HUES64 (cell line): ENCODE measurements around the gene STAT1. TPM values are rescaled to one million over a fixed set of nuclear protein-coding genes. Genes with fewer than 3 reads are reported as not detected.
A peak's percentile ranks its signal among the peaks of the same experiment; 100 is the strongest.

ENCODE experiments used
- H3K27ac ChIP-seq: 2 replicates; pipeline ENCODE4 v1.7.0; 2013; ENCODE audit warnings: low read depth, low read length, inconsistent platforms
- H3K27me3 ChIP-seq: 2 replicates; pipeline ENCODE4 v1.6.1; 2013; ENCODE audit warnings: mild to moderate bottlenecking, low read length; ENCODE audit not compliant: insufficient read depth
- H3K36me3 ChIP-seq: 2 replicates; pipeline ENCODE4 v1.6.1; 2013; ENCODE audit warnings: mild to moderate bottlenecking, low read length; ENCODE audit not compliant: insufficient read depth
- H3K4me1 ChIP-seq: 2 replicates; pipeline ENCODE4 v1.6.1; 2013; ENCODE audit warnings: mild to moderate bottlenecking, low read length, moderate library complexity; ENCODE audit not compliant: insufficient read depth
- H3K4me3 ChIP-seq: 2 replicates; pipeline ENCODE4 v1.5.1; 2013; ENCODE audit warnings: mild to moderate bottlenecking, low read length, moderate library complexity
- H3K9ac ChIP-seq: 2 replicates; pipeline ENCODE4 v1.6.1; 2013; ENCODE audit warnings: mild to moderate bottlenecking, low read depth, low read length
- H3K9me3 ChIP-seq: 2 replicates; pipeline ENCODE4 v1.6.1; 2013; ENCODE audit warnings: low read depth, low read length; ENCODE audit not compliant: insufficient read depth
- WGBS: fragments of 150-250, 120-280 bp; methylation state at CpG from one replicate; pipeline ENCODE4 v1.1.7; 2013; ENCODE audit warnings: missing lambda C conversion rate; 5-methylcytosine and 5-hydroxymethylcytosine counted together
- polyA plus RNA-seq, 2 experiments: library from polyadenylated mRNA; stranded (reverse); fragments of 50-300 nt; gene quantifications; one replicate each; pipeline ENCODE4 v1.2.3, GENCODE V29; 2013

STAT1 gene
- polyA plus RNA-seq (2013, experiment 1 of 2), result 32.8 TPM
- 37.5 TPM for polyA plus RNA-seq (2013, experiment 2 of 2)

GRCh38 chr2:191013932-191014652 lies at the start of gene STAT1:
TSS of gene STAT1 (minus strand) at chr2:191014171. CDS start at chr2:191010003, 4,168 bp downstream.
- H3K4me1 ChIP-seq, result peaks cover 5% of the 10 kb centered on the region; the same call in 1 of the 2 replicates

GRCh38 chr2:191063584-191063983 lies 49.6 kb upstream of the STAT1 start:
- no peaks in the 10 kb centered on the region for H3K27me3 ChIP-seq
- 67% methylated on average over 1 of the region's 1 CpG for WGBS
- no peaks in the 10 kb centered on the region for H3K9me3 ChIP-seq
- no peak overlapping the region for H3K27ac ChIP-seq
- H3K4me1 ChIP-seq, result peaks cover 9% of the 10 kb centered on the region; the same call in 1 of the 2 replicates
- no peaks in the 10 kb centered on the region for H3K36me3 ChIP-seq
- H3K9ac ChIP-seq, result no peak overlapping the region
- no peak overlapping the region for H3K4me3 ChIP-seq

More at GRCh38 chr2:191013932-191014652, at the start of gene STAT1:
- 2% methylated on average over 68 of the region's 68 CpGs for WGBS
- H3K4me3 ChIP-seq, result peak within 1 kb of the TSS; percentile 92
- no peaks in the 10 kb centered on the region; the same call in 1 of the 2 replicates for H3K9me3 ChIP-seq
- peak within 1 kb of the TSS; percentile 67; the same call in 1 of the 2 replicates for H3K27ac ChIP-seq
- H3K27me3 ChIP-seq, result peaks cover 43% of the 10 kb centered on the region
- peak within 1 kb of the TSS; percentile 74 for H3K9ac ChIP-seq
- peaks cover 16% of the 10 kb centered on the region for H3K36me3 ChIP-seq

- Histone ChIP-seq H3K9me3 (no peaks in the 10 kb centered on the region), H3K4me1 (peaks cover 4% of the 10 kb centered on the region; the same call in 1 of the 2 replicates), H3K4me3 (no peak overlapping the region), H3K36me3 (no peaks in the 10 kb centered on the region), H3K27ac (no peak overlapping the region), H3K9ac (no peak overlapping the region), H3K27me3 (no peaks in the 10 kb centered on the region)
- 94% methylated on average over 4 of the region's 4 CpGs for WGBS
Measured at GRCh38 chr2:191061381-191061980, 47.5 kb upstream of the STAT1 start.

DNA sequence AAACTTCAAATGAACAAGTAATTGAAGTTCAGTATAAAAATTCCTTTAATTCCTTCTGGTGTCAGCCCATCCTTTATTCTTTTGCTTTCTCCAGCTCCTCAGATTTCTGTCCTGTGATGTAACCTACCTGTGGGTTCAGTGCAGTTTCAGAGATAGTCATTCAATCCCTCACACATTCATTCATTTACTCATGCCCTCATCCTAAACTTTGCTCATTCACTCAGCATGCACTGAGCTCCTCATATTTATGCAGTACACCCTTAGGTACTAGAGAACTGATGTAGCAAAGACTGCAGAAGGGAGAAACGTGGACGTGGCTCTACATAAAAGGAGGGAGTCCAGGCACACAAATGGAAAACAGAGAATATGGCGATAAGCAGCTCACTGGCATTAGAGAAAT lies 45.3 kb upstream of the STAT1 start:
- 93% methylated on average over 3 of the region's 3 CpGs for WGBS
- no peaks in the 10 kb centered on the region for H3K9me3 ChIP-seq
- no peak overlapping the region for H3K4me3 ChIP-seq
- H3K27ac ChIP-seq, result no peak overlapping the region
- H3K4me1 ChIP-seq, result no peaks in the 10 kb centered on the region
- H3K27me3 ChIP-seq, result no peaks in the 10 kb centered on the region
- no peaks in the 10 kb centered on the region for H3K36me3 ChIP-seq
- H3K9ac ChIP-seq, result no peak overlapping the region

GRCh38 chr2:191056228-191056627 lies 42.3 kb upstream of the STAT1 start:
- H3K9me3 ChIP-seq, result no peaks in the 10 kb centered on the region
- no peak overlapping the region for H3K4me3 ChIP-seq
- H3K36me3 ChIP-seq, result no peaks in the 10 kb centered on the region
- no peak overlapping the region for H3K9ac ChIP-seq
- H3K27me3 ChIP-seq, result no peaks in the 10 kb centered on the region
- no peak overlapping the region for H3K27ac ChIP-seq
- H3K4me1 ChIP-seq, result no peaks in the 10 kb centered on the region
- 95% methylated on average over 2 of the region's 2 CpGs for WGBS

DNA sequence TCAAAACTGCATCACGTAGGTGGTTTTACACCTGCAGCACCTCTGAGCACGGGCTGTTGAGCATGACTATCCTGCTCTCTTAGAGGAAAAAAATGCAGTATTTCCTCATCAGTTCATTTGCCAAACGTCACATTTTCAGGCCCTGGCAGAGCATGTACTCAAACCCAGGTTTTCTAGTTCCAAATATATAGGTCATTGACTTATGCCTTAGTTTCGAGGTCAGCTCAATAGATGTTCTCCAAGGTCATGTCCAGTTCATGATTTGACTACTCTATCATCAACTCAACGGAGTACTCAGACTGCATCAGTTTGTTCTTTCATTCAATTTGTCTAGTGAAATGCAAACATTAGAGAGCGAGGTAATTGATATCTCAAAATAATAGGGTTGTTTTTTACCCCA lies 39.3 kb upstream of the STAT1 start:
- no peak overlapping the region for H3K4me3 ChIP-seq
- H3K27ac ChIP-seq, result no peak overlapping the region
- H3K4me1 ChIP-seq, result no peaks in the 10 kb centered on the region; the same call in 1 of the 2 replicates
- no peaks in the 10 kb centered on the region for H3K9me3 ChIP-seq
- no peak overlapping the region for H3K9ac ChIP-seq
- H3K27me3 ChIP-seq, result no peaks in the 10 kb centered on the region
- H3K36me3 ChIP-seq, result no peaks in the 10 kb centered on the region
- WGBS, result 89% methylated on average over 5 of the region's 6 CpGs

- Histone ChIP-seq H3K36me3 (no peaks in the 10 kb centered on the region), H3K27me3 (no peaks in the 10 kb centered on the region), H3K9me3 (no peaks in the 10 kb centered on the region), H3K4me1 (no peaks in the 10 kb centered on the region; the same call in 1 of the 2 replicates), H3K9ac (no peak overlapping the region), H3K4me3 (no peak overlapping the region), H3K27ac (no peak overlapping the region)
- 53% methylated on average over 9 of the region's 10 CpGs for WGBS
Measured at GRCh38 chr2:191051825-191052778, 38.1 kb upstream of the STAT1 start.

GRCh38 chr2:191051177-191051576 lies 37.2 kb upstream of the STAT1 start:
- WGBS, result 76% methylated on average over 3 of the region's 3 CpGs
- no peaks in the 10 kb centered on the region; the same call in 1 of the 2 replicates for H3K4me1 ChIP-seq
- no peaks in the 10 kb centered on the region for H3K27me3 ChIP-seq
- no peak overlapping the region for H3K4me3 ChIP-seq
- H3K9me3 ChIP-seq, result no peaks in the 10 kb centered on the region
- no peaks in the 10 kb centered on the region for H3K36me3 ChIP-seq
- no peak overlapping the region for H3K9ac ChIP-seq
- H3K27ac ChIP-seq, result no peak overlapping the region

DNA sequence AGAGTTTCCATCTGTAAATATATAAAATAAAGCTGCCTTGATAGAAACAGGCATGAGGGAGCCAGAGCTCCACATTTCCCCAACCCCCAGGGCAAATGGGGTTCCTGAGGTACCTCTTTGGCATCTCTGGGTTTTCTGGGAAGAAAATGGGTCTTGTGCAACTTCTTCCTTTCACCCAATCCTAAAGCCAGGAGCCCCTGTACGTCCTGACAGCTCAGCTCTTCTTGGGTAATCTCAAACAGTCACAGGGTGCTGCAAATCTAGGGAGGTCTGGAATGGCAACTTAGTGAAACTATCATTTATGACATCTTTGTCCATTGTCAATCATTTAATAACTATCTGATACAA lies 36.6 kb upstream of the STAT1 start:
- H3K9ac ChIP-seq, result no peak overlapping the region
- H3K27me3 ChIP-seq, result no peaks in the 10 kb centered on the region
- no peaks in the 10 kb centered on the region for H3K9me3 ChIP-seq
- H3K27ac ChIP-seq, result no peak overlapping the region
- 63% methylated on average over 1 of the region's 1 CpG for WGBS
- no peaks in the 10 kb centered on the region; the same call in none of the 2 replicates for H3K4me1 ChIP-seq
- H3K4me3 ChIP-seq, result no peak overlapping the region
- no peaks in the 10 kb centered on the region for H3K36me3 ChIP-seq

- no peak overlapping the region for H3K4me3 ChIP-seq
- no peaks in the 10 kb centered on the region for H3K9me3 ChIP-seq
- no peak overlapping the region for H3K27ac ChIP-seq
- H3K27me3 ChIP-seq, result no peaks in the 10 kb centered on the region
- no peak overlapping the region for H3K9ac ChIP-seq
- H3K4me1 ChIP-seq, result peaks cover 6% of the 10 kb centered on the region
- 87% methylated on average over 4 of the region's 4 CpGs for WGBS
- H3K36me3 ChIP-seq, result no peaks in the 10 kb centered on the region
Measured at GRCh38 chr2:191049728-191050639, 36.0 kb upstream of the STAT1 start.
